ENCODE measurements around the gene HCAR1.

DNA sequence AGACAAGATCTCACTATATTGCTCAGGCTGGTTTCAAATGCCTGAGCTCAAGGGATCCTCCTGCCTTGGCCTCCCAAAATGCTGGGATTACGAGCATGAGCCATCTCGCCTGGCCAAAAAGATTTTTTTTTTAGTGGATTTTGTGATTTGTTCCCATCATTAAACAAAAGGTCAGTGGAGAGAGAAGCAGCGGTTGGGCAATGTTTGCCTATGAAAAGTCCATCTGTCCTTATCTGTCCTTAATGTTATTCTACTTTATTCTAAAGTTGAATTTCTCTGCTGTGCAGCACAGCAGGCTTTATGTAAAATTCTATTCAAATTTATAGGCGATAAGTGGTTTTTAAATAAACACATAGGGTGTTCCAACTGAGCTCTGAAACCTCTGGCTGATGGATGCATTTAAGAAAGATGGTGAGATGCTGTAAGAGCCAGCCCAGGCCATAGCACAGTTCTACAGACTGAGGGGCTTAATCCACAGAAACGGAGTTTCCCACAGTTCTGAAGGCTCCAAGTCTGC is 46.3 kb downstream of the HCAR1 start:
- TF ChIP-seq CTCF (IDR thresholded peaks at IDR 0.05) (no peak), POLR2A (IDR thresholded peaks at IDR 0.05) (no peak), POLR2AphosphoS5 (IDR thresholded peaks at IDR 0.05) (no peak)
